GM12878 (cell line): ENCODE measurements around the gene CPD. TPM values are rescaled to one million over a fixed set of nuclear protein-coding genes. Genes with fewer than 3 reads are reported as not detected.
A peak's percentile ranks its signal among the peaks of the same experiment; 100 is the strongest.

Experiments used
- CHD4 ChIP-seq: fragments of 200-600 bp; sonication (generic); IDR thresholded peaks from 2 replicates; pipeline ENCODE4 v1.6.1; 2016; ENCODE audit warnings: mild to moderate bottlenecking
- HDAC2 ChIP-seq: fragments of 200-600 bp; sonication (generic); IDR thresholded peaks from 2 replicates; pipeline ENCODE4 v1.6.1; 2017
- PAX5 ChIP-seq: IDR thresholded peaks from 2 replicates; pipeline ENCODE4 v1.6.1; 2011; ENCODE audit warnings: low read depth, low read length, borderline replicate concordance
- SMAD5 ChIP-seq: IDR thresholded peaks from 2 replicates; pipeline ENCODE4 v1.6.1; 2016; ENCODE audit warnings: antibody characterized with exemption, low read depth
- SP1 ChIP-seq: IDR thresholded peaks from one replicate; pipeline ENCODE4 v1.6.1; 2011; ENCODE audit warnings: low read depth, low read length
- TBL1XR1 ChIP-seq: IDR thresholded peaks from 2 replicates; pipeline ENCODE4 v1.6.1; 2012; ENCODE audit warnings: low read depth, low read length, improper control_type of control experiment
- YY1 ChIP-seq: IDR thresholded peaks from 2 replicates; pipeline ENCODE4 v1.6.1; 2011; ENCODE audit warnings: low read depth, mild to moderate bottlenecking, low read length
- ZNF207 ChIP-seq: fragments of 450-650 bp; IDR thresholded peaks from 2 replicates; pipeline ENCODE4 v1.6.1; 2014; ENCODE audit warnings: antibody characterized with exemption, mild to moderate bottlenecking, borderline replicate concordance
- polyA plus RNA-seq, 11 experiments: library from polyadenylated mRNA; depleted of rRNA in 4 of 11; unstranded in 6 of 11; stranded (reverse) in 5 of 11; fragments of >200 nt; fragmentation: Nextera tagmentation in 4 of 11; fragmentation: Illumina TruSeq in 1 of 11; extraction: Ambion mirVana in 4 of 11; extraction: Trizol in 1 of 11; gene quantifications; 1 replicate in 1 of 11; 2 replicates in 10 of 11; pipeline versions ENCODE4 v1.2.1 to v1.2.3, GENCODE V29; 2011 to 2016; ENCODE audit warnings: inconsistent platforms in 2 of 11, missing spikeins in 2 of 11, low read depth in 1 of 11
- total RNA-seq, 4 experiments: library from RNA; depleted of rRNA in 3 of 4; stranded (reverse); fragments of >200 nt in 3 of 4; fragmentation: Illumina TruSeq in 1 of 4; extraction: Trizol in 1 of 4; gene quantifications; 2 replicates each; pipeline versions ENCODE4 v1.2.1 to v1.2.3, GENCODE V29; 2013 to 2021
- TF ChIP-seq, protein P1 (sequence below): fragments of 450-650 bp; IDR thresholded peaks from 2 replicates; pipeline ENCODE4 v1.6.1; 2017; ENCODE audit warnings: mild to moderate bottlenecking, moderate library complexity
- TF ChIP-seq, protein P2 (sequence below): fragments of 450-650 bp; IDR thresholded peaks from 2 replicates; pipeline ENCODE4 v1.6.1; 2017; ENCODE audit warnings: mild to moderate bottlenecking, moderate library complexity
- TF ChIP-seq, protein P3 (sequence below): fragments of 450-650 bp; formaldehyde crosslinking; IDR thresholded peaks from 2 replicates; pipeline ENCODE4 v1.4.0; 2020; ENCODE audit warnings: mild to moderate bottlenecking, moderate library complexity
- TF ChIP-seq, protein P4 (sequence below): fragments of 450-650 bp; IDR thresholded peaks from 2 replicates; pipeline ENCODE4 v1.6.1; 2018; ENCODE audit warnings: mild to moderate bottlenecking, low read depth, moderate library complexity; ENCODE audit not compliant: partially characterized antibody
- TF ChIP-seq, protein P5 (sequence below): fragments of 450-650 bp; IDR thresholded peaks from 2 replicates; pipeline ENCODE4 v1.6.1; 2016; ENCODE audit warnings: mild to moderate bottlenecking

CPD gene
- total and polyA plus RNA-seq, 10 of the 15 experiments (the other 5 are each of a cell fraction or from before 2014, with no cell fraction given): 3.5 to 24.2 (median 15.7) TPM

DNA sequence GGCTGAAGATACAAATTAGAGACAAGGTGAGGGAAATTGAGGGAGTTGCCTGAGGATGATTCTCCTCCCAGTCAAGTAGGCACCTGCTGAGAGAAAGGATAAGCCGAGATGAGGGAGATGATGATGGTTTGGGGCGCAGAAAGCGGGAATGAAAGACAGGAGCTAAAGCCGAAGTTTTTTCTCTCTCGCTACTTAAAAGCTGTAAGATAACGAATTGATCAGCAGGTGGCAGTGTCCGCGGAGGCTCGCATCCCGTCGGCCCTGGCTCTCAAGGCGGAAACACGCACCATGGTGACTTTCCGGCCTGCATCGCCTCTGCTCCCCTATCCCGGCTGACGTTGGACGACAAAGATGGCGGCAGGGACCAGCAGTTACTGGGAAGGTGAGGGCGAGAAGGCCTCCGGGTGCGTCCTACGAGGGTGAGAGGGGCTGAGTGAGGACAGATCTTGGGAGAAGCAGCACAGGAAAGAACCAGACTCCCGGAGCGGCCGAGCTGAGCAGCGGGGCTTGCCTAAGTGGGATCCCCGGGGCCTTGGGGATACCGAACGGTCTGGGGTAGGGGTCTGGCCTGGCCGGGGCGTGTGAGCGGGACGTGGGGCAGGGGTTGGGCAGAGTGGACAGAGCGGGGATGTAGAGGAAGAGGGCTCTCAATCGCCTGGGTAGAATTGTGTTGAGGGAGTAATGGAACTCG, 98.5 kb downstream of the CPD start, which contains the start of gene GOSR1 (continued):
- TF ChIP-seq, protein P1, sequence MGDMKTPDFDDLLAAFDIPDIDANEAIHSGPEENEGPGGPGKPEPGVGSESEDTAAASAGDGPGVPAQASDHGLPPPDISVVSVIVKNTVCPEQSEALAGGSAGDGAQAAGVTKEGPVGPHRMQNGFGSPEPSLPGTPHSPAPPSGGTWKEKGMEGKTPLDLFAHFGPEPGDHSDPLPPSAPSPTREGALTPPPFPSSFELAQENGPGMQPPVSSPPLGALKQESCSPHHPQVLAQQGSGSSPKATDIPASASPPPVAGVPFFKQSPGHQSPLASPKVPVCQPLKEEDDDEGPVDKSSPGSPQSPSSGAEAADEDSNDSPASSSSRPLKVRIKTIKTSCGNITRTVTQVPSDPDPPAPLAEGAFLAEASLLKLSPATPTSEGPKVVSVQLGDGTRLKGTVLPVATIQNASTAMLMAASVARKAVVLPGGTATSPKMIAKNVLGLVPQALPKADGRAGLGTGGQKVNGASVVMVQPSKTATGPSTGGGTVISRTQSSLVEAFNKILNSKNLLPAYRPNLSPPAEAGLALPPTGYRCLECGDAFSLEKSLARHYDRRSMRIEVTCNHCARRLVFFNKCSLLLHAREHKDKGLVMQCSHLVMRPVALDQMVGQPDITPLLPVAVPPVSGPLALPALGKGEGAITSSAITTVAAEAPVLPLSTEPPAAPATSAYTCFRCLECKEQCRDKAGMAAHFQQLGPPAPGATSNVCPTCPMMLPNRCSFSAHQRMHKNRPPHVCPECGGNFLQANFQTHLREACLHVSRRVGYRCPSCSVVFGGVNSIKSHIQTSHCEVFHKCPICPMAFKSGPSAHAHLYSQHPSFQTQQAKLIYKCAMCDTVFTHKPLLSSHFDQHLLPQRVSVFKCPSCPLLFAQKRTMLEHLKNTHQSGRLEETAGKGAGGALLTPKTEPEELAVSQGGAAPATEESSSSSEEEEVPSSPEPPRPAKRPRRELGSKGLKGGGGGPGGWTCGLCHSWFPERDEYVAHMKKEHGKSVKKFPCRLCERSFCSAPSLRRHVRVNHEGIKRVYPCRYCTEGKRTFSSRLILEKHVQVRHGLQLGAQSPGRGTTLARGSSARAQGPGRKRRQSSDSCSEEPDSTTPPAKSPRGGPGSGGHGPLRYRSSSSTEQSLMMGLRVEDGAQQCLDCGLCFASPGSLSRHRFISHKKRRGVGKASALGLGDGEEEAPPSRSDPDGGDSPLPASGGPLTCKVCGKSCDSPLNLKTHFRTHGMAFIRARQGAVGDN: peak; percentile 54; the same call in 1 of the 2 replicates
- TF ChIP-seq, protein P2, sequence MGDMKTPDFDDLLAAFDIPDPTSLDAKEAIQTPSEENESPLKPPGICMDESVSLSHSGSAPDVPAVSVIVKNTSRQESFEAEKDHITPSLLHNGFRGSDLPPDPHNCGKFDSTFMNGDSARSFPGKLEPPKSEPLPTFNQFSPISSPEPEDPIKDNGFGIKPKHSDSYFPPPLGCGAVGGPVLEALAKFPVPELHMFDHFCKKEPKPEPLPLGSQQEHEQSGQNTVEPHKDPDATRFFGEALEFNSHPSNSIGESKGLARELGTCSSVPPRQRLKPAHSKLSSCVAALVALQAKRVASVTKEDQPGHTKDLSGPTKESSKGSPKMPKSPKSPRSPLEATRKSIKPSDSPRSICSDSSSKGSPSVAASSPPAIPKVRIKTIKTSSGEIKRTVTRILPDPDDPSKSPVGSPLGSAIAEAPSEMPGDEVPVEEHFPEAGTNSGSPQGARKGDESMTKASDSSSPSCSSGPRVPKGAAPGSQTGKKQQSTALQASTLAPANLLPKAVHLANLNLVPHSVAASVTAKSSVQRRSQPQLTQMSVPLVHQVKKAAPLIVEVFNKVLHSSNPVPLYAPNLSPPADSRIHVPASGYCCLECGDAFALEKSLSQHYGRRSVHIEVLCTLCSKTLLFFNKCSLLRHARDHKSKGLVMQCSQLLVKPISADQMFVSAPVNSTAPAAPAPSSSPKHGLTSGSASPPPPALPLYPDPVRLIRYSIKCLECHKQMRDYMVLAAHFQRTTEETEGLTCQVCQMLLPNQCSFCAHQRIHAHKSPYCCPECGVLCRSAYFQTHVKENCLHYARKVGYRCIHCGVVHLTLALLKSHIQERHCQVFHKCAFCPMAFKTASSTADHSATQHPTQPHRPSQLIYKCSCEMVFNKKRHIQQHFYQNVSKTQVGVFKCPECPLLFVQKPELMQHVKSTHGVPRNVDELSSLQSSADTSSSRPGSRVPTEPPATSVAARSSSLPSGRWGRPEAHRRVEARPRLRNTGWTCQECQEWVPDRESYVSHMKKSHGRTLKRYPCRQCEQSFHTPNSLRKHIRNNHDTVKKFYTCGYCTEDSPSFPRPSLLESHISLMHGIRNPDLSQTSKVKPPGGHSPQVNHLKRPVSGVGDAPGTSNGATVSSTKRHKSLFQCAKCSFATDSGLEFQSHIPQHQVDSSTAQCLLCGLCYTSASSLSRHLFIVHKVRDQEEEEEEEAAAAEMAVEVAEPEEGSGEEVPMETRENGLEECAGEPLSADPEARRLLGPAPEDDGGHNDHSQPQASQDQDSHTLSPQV: no peak
- TF ChIP-seq SMAD5: peak; percentile 28; the same call in 1 of the 2 replicates
- TF ChIP-seq CHD4: no peak
- no peak for TF ChIP-seq HDAC2
- TF ChIP-seq, protein P3, sequence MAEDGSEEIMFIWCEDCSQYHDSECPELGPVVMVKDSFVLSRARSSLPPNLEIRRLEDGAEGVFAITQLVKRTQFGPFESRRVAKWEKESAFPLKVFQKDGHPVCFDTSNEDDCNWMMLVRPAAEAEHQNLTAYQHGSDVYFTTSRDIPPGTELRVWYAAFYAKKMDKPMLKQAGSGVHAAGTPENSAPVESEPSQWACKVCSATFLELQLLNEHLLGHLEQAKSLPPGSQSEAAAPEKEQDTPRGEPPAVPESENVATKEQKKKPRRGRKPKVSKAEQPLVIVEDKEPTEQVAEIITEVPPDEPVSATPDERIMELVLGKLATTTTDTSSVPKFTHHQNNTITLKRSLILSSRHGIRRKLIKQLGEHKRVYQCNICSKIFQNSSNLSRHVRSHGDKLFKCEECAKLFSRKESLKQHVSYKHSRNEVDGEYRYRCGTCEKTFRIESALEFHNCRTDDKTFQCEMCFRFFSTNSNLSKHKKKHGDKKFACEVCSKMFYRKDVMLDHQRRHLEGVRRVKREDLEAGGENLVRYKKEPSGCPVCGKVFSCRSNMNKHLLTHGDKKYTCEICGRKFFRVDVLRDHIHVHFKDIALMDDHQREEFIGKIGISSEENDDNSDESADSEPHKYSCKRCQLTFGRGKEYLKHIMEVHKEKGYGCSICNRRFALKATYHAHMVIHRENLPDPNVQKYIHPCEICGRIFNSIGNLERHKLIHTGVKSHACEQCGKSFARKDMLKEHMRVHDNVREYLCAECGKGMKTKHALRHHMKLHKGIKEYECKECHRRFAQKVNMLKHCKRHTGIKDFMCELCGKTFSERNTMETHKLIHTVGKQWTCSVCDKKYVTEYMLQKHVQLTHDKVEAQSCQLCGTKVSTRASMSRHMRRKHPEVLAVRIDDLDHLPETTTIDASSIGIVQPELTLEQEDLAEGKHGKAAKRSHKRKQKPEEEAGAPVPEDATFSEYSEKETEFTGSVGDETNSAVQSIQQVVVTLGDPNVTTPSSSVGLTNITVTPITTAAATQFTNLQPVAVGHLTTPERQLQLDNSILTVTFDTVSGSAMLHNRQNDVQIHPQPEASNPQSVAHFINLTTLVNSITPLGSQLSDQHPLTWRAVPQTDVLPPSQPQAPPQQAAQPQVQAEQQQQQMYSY (CRISPR knock-in tag): no peak
- TF ChIP-seq ZNF207: 0 out of 2 replicates have a peak, but pooled peaks have one; percentile 80
- TF ChIP-seq TBL1XR1: no peak
- TF ChIP-seq, protein P4, sequence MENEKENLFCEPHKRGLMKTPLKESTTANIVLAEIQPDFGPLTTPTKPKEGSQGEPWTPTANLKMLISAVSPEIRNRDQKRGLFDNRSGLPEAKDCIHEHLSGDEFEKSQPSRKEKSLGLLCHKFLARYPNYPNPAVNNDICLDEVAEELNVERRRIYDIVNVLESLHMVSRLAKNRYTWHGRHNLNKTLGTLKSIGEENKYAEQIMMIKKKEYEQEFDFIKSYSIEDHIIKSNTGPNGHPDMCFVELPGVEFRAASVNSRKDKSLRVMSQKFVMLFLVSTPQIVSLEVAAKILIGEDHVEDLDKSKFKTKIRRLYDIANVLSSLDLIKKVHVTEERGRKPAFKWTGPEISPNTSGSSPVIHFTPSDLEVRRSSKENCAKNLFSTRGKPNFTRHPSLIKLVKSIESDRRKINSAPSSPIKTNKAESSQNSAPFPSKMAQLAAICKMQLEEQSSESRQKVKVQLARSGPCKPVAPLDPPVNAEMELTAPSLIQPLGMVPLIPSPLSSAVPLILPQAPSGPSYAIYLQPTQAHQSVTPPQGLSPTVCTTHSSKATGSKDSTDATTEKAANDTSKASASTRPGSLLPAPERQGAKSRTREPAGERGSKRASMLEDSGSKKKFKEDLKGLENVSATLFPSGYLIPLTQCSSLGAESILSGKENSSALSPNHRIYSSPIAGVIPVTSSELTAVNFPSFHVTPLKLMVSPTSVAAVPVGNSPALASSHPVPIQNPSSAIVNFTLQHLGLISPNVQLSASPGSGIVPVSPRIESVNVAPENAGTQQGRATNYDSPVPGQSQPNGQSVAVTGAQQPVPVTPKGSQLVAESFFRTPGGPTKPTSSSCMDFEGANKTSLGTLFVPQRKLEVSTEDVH: no peak
- TF ChIP-seq YY1: peak; percentile 99
- TF ChIP-seq, protein P5, sequence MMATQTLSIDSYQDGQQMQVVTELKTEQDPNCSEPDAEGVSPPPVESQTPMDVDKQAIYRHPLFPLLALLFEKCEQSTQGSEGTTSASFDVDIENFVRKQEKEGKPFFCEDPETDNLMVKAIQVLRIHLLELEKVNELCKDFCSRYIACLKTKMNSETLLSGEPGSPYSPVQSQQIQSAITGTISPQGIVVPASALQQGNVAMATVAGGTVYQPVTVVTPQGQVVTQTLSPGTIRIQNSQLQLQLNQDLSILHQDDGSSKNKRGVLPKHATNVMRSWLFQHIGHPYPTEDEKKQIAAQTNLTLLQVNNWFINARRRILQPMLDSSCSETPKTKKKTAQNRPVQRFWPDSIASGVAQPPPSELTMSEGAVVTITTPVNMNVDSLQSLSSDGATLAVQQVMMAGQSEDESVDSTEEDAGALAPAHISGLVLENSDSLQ: peak; percentile 63
- peak; percentile 34 for TF ChIP-seq SP1
- TF ChIP-seq PAX5: peak; percentile 68
